ENCODE measurements around the gene GSK3B. TPM values are rescaled to one million over a fixed set of nuclear protein-coding genes. Genes with fewer than 3 reads are reported as not detected.

GSK3B gene
- polyA plus RNA-seq, 4 donors: 13.5 to 32.2 (median 21.2) TPM

Other genes with a start within 250 kb of the GSK3B start
- under 1 TPM in 2 of 4 donors, not detected in 2; 0.13 to 0.24 TPM for gene GPR156, start 190.8 kb upstream of the GSK3B start, polyA plus RNA-seq

Measured in small intestine (tissue), 4 donors.